Epidermal melanocyte (primary cell): ENCODE data around the gene SPATA9.
"Not testable (repeated sequence)": the region's sequence is repeated elsewhere in the genome, so short reads cannot be mapped to it uniquely, and the experiment has no call there.

Source experiments
- DNase-seq: peaks from one replicate; pipeline ENCODE4 v3.0.0; 2011; ENCODE audit warnings: low spot score; ENCODE audit not compliant: insufficient read length

The SPATA9 gene

GRCh38 chr5:95646226-95646568 is 36.6 kb downstream of the SPATA9 start:
- not testable (repeated sequence) for DNase-seq

- no peak for DNase-seq
These were observed 38.3 kb downstream of the SPATA9 start for GRCh38 chr5:95644351-95645042.

- DNase-seq, result no peak
These were observed 39.6 kb downstream of the SPATA9 start for GRCh38 chr5:95643152-95643551.

GRCh38 chr5:95641741-95642220 is 41.0 kb downstream of the SPATA9 start:
- no peak for DNase-seq

- DNase-seq, result no peak
These were observed 44.2 kb downstream of the SPATA9 start for GRCh38 chr5:95638632-95639031.

- DNase-seq, result no peak
These were observed 48.7 kb downstream of the SPATA9 start for GRCh38 chr5:95634081-95634480.

- no peak for DNase-seq
These were observed 49.1 kb downstream of the SPATA9 start for GRCh38 chr5:95633671-95634070.

GRCh38 chr5:95632942-95633341 is 49.8 kb downstream of the SPATA9 start:
- not testable (repeated sequence) for DNase-seq

GRCh38 chr5:95631991-95632675 is 50.7 kb downstream of the SPATA9 start:
- no peak for DNase-seq

GRCh38 chr5:95631255-95631958 is 51.4 kb downstream of the SPATA9 start:
- no peak for DNase-seq

GRCh38 chr5:95630394-95630917 is 52.3 kb downstream of the SPATA9 start:
- no peak for DNase-seq

GRCh38 chr5:95628933-95629332 is 53.9 kb downstream of the SPATA9 start:
- no peak for DNase-seq

GRCh38 chr5:95627971-95628810 is 54.6 kb downstream of the SPATA9 start:
- no peak for DNase-seq

- no peak for DNase-seq
These were observed 56.1 kb downstream of the SPATA9 start for GRCh38 chr5:95626701-95627100.

- no peak for DNase-seq
These were observed 58.4 kb downstream of the SPATA9 start for GRCh38 chr5:95624368-95624767.

GRCh38 chr5:95623706-95624105 is 59.1 kb downstream of the SPATA9 start:
- DNase-seq, result no peak

- DNase-seq, result no peak
These were observed 60.8 kb downstream of the SPATA9 start for GRCh38 chr5:95621839-95622629.

- DNase-seq, result no peak
These were observed 61.6 kb downstream of the SPATA9 start for GRCh38 chr5:95620870-95621838.
